LNCAP (cell line): ENCODE results near the gene NFIB.

Source experiments
- TF ChIP-seq, protein P1 (sequence below): fragments of 450-650 bp; IDR thresholded peaks from 2 replicates; pipeline ENCODE4 v1.5.1; 2017; ENCODE audit warnings: mild to moderate bottlenecking

Gene NFIB

DNA sequence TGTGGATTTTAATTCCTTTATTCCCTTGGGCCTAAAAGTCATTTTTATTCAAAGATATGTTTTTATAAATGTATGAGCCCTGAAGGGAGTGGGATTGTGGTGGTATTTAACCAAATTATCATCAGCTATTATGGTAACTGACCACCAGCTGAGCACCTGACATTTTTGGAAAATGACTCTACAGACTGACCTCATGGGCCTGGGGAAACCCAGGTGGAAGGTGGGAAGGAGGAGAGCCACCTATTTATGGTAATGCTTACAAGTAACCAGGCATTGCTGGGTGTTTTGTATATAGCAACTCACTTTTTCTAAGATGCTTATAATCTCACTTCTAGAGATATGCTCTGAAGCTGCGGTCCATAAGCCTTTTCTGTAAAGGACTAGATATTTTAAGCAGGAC is 22.3 kb upstream of the NFIB start:
- TF ChIP-seq, protein P1, sequence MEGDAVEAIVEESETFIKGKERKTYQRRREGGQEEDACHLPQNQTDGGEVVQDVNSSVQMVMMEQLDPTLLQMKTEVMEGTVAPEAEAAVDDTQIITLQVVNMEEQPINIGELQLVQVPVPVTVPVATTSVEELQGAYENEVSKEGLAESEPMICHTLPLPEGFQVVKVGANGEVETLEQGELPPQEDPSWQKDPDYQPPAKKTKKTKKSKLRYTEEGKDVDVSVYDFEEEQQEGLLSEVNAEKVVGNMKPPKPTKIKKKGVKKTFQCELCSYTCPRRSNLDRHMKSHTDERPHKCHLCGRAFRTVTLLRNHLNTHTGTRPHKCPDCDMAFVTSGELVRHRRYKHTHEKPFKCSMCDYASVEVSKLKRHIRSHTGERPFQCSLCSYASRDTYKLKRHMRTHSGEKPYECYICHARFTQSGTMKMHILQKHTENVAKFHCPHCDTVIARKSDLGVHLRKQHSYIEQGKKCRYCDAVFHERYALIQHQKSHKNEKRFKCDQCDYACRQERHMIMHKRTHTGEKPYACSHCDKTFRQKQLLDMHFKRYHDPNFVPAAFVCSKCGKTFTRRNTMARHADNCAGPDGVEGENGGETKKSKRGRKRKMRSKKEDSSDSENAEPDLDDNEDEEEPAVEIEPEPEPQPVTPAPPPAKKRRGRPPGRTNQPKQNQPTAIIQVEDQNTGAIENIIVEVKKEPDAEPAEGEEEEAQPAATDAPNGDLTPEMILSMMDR = no peak

DNA sequence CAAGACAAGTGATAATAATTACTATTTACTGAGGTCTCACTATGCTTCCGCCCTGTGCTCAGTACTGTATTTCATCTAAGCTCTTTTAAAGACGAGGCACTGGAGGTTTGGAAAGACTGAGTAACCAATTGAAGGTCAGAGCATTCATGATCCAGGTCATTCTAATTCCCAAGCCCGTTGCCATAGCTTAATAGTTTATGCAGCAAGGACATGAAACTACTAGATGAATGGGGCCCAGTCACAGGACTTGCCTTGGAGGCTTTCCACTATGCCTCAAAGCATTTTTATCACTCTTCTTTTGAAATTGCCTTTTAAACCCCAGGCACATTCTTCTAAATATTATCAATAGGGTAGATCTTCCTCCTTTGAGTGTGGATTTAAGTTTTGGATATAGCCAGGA is 17.2 kb upstream of the NFIB start:
- TF ChIP-seq, protein P1 = no peak

DNA sequence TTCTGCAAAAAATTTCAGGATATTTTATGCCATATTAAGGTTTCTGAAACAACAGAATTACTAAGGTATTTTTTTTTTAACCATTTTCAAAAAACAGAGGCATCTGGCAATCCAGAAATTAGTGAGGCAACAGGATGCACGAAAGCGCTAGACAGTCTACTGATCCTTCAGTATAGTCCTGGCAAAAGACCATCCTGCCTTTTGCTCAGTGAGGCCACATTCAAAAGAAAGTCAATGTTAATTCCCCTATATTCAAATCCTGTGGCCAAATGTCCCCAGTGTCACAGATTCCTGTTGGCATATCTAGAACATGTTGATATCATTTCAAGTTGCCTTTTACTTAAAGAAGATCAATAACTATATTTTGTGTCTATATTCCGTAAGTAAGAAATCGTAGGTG is 13.1 kb upstream of the NFIB start:
- TF ChIP-seq, protein P1 = no peak

DNA sequence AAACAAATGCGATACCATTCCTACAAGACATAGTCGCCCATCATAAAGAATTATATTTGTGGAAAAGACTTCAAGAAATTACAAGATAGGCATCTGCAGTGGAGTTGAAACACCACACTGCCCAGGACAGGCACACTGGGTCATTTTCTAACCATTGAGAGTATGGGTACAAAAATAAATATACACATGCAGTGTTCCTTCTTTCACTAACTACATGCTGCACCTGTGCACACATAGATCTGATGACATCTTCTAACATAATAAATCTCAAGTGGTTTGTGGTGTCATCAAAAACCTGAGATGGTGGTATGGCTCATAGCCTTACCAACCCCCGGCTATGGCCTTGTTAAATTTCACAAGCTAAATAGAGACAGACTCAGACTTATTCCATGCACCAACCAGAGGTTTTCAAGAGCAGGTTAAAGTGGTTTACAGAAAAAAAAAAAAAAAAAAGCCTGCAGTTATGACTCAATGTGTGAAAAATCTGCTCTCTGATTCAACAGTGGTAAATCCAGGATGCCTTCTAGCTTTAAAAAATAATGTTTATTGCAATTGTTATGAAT is 12.4 kb upstream of the NFIB start:
- TF ChIP-seq, protein P1 = no peak

DNA sequence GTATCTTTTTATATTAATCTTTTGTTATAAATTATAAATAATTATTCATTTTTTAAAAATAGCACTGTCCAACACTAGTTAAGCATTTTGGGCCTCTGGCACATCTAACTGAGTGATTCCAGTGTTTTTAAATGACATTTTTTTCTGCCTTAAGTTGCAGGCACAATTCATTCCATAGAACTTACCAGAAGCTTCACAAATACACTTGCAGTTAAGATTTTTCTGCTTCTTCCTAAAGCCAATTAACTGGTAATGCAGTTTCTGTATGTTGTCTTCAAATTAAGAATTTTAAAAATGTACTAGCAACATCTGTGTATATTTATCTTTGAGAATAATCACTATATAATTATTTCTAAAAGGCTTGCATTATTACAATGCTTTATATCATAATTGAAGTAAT is 11.2 kb upstream of the NFIB start:
- TF ChIP-seq, protein P1 = no peak

DNA sequence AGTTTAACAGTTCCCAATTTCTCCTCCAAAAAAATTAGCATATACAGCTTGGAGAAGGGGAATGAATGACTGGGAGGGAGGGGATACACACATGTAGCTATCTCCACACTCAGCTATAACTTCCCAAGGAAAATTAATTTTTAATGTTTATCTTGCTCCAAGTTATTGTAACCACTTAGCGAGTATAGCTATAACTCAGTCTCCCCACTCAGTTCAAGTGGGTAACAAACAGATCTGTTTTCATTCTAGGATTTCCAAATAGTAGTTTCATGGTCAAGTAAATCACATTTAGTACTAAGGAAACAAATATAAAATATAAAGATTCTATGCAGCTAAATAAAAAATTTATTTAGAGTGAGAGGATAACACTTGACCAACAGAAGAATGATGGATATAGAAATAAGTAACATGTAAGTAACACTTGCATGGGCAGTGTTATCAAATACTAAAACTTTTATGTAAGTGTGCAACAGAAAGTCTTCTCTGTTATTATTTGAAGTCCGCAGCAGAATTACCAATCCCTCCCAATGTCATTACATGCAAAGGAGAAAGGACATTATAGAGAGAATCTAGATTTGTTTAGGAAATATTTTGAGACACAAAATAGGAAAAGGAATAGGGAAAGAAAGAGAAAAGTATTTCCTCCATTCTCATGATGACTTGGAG is 10.2 kb upstream of the NFIB start:
- TF ChIP-seq, protein P1 = no peak

DNA sequence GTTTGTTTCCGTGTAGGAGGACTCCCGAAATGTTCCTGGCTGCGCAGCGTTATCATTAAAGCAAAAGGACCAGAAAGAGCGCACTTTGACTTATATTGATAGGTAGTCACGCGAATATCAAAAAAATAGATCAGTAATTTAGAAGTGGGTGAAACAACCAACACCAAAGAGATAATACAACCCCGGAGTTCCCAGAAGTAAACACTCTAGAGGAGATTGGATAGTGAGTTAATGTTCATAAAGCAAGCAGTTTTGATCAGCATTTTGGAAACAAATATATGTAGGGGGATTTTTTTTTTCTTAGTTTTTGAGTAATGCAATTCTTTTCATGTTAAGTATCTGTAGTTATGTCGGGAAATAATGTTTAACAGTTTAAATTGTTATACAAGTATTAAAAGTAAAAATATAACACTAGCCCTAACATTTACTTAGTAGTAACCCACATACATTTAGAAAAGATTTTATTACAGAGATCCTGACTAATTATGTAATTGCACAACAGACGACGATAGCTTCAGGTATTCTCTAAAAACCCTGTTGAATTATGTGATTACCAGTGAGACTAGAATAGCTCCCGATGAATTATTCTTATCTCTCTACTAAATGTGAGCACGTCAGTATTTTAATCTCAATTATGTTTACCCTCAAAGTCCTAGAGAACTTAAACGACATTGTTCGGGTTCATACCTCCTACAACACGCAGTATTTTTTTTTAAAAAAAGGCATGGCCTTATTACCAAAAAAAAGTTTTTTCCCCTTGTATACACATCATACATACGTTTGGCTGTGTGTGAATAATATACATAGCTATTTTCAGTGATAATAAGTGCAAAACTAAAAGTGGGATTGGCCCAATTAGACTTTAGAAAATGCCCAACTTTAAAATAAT is 9.4 kb upstream of the NFIB start:
- TF ChIP-seq, protein P1 = no peak
